Neural cell (in vitro differentiated cells): ENCODE results near the gene GALT. TPM values are rescaled to one million over a fixed set of nuclear protein-coding genes. Genes with fewer than 3 reads are reported as not detected.

ENCODE experiments used
- H2AFZ ChIP-seq: fragments of 200-600, 300-800 bp; sonication (generic), shearing (Covaris generic); 2 replicates; pipeline ENCODE4 v1.6.0; 2014; ENCODE audit warnings: low read depth, mild to moderate bottlenecking, antibody characterized with exemption, low read length, moderate library complexity
- H3F3A ChIP-seq: fragments of 200-600 bp; shearing (Covaris generic); 2 replicates; pipeline ENCODE4 v1.6.1; 2016; ENCODE audit warnings: mild to moderate bottlenecking, moderate library complexity, mixed read lengths, antibody characterized with exemption, low read length; ENCODE audit not compliant: insufficient read depth, poor library complexity, severe bottlenecking
- H3K27ac ChIP-seq: fragments of 200-600, 300-800 bp; sonication (generic), shearing (Covaris generic); 2 replicates; pipeline ENCODE4 v1.5.1; 2014; ENCODE audit warnings: mild to moderate bottlenecking, low read length, moderate library complexity
- H3K27me3 ChIP-seq: fragments of 300-800, 200-600 bp; sonication (generic), shearing (Covaris generic); 2 replicates; pipeline ENCODE4 v1.6.0; 2014; ENCODE audit warnings: mild to moderate bottlenecking, low read depth, low read length, moderate library complexity; ENCODE audit not compliant: insufficient read depth
- H3K36me3 ChIP-seq: fragments of 300-800, 200-600 bp; sonication (generic), shearing (Covaris generic); 2 replicates; pipeline ENCODE4 v1.5.1; 2014; ENCODE audit warnings: mild to moderate bottlenecking, antibody characterized with exemption, low read length, moderate library complexity; ENCODE audit not compliant: insufficient read depth
- H3K4me2 ChIP-seq: fragments of 300-800, 200-600 bp; sonication (generic), shearing (Covaris generic); 2 replicates; pipeline ENCODE4 v1.6.0; 2014; ENCODE audit warnings: mild to moderate bottlenecking, low read length
- H3K4me3 ChIP-seq: fragments of 300-800, 200-600 bp; sonication (generic), shearing (Covaris generic); 2 replicates; pipeline ENCODE4 v1.5.1; 2014; ENCODE audit warnings: mild to moderate bottlenecking, low read length, moderate library complexity
- H3K79me2 ChIP-seq: fragments of 200-600 bp; shearing (Covaris generic); replicated peaks from 2 replicates; pipeline ENCODE4 v1.6.0; 2014; ENCODE audit warnings: mild to moderate bottlenecking, low read length, moderate library complexity; ENCODE audit not compliant: insufficient read depth
- H3K9ac ChIP-seq: fragments of 300-800, 200-600 bp; sonication (generic), shearing (Covaris generic); 2 replicates; pipeline ENCODE4 v1.6.1; 2016; ENCODE audit warnings: mild to moderate bottlenecking, low read length, mixed read lengths
- H3K9me2 ChIP-seq: fragments of 200-600 bp; shearing (Covaris generic); 2 replicates; pipeline ENCODE4 v1.6.1; 2016; ENCODE audit warnings: mild to moderate bottlenecking, low read length, mixed read lengths; ENCODE audit not compliant: insufficient read depth
- H3K9me3 ChIP-seq: fragments of 200-600, 300-800 bp; sonication (generic), shearing (Covaris generic); 2 replicates; pipeline ENCODE4 v1.6.1; 2016; ENCODE audit warnings: mild to moderate bottlenecking, mixed run types, low read length, moderate library complexity, mixed read lengths
- H4K20me1 ChIP-seq: fragments of 200-600 bp; shearing (Covaris generic); 2 replicates; pipeline ENCODE4 v1.6.1; 2016; ENCODE audit warnings: mild to moderate bottlenecking, mixed run types; ENCODE audit not compliant: insufficient read depth
- EP300 ChIP-seq: fragments of 450-650 bp; conservative IDR thresholded peaks from 2 replicates; pipeline ENCODE4 v1.6.1; 2014; ENCODE audit warnings: antibody characterized with exemption, mild to moderate bottlenecking, moderate library complexity; ENCODE audit not compliant: poor library complexity, severe bottlenecking
- EZH2 ChIP-seq: fragments of 200-600, 300-800 bp; shearing (Covaris generic), sonication (generic); IDR thresholded peaks from 2 replicates; pipeline ENCODE4 v1.6.1; 2014; ENCODE audit warnings: antibody characterized with exemption, low read length, borderline replicate concordance, mild to moderate bottlenecking; ENCODE audit not compliant: insufficient read depth, poor library complexity, severe bottlenecking
- MXI1 ChIP-seq: fragments of 450-650 bp; conservative IDR thresholded peaks from 2 replicates; pipeline ENCODE4 v1.6.1; 2014; ENCODE audit warnings: antibody characterized with exemption, mild to moderate bottlenecking; ENCODE audit not compliant: poor library complexity, severe bottlenecking
- POLR2AphosphoS5 ChIP-seq: IDR thresholded peaks from 2 replicates; pipeline ENCODE4 v1.6.1; 2012
- RAD21 ChIP-seq: fragments of 450-650 bp; conservative IDR thresholded peaks from 2 replicates; pipeline ENCODE4 v1.6.1; 2014; ENCODE audit warnings: antibody characterized with exemption, mild to moderate bottlenecking, moderate library complexity
- SMC3 ChIP-seq: fragments of 450-650 bp; conservative IDR thresholded peaks from 2 replicates; pipeline ENCODE4 v1.6.1; 2014; ENCODE audit warnings: antibody characterized with exemption, mild to moderate bottlenecking, moderate library complexity; ENCODE audit not compliant: poor library complexity
- TAF1 ChIP-seq: IDR thresholded peaks from 2 replicates; pipeline ENCODE4 v1.6.1; 2012; ENCODE audit warnings: low read depth
- polyA plus RNA-seq: library from polyadenylated mRNA; depleted of rRNA; stranded (reverse); fragments of >200 nt; gene quantifications from 2 replicates; pipeline ENCODE4 v1.2.3, GENCODE V29; 2014
- TF ChIP-seq, protein P1 (sequence below): IDR thresholded peaks from 2 replicates; pipeline ENCODE4 v1.6.1; 2012; ENCODE audit warnings: borderline replicate concordance
- TF ChIP-seq, protein P2 (sequence below): fragments of 450-650 bp; IDR thresholded peaks from 2 replicates; pipeline ENCODE4 v1.5.1; 2014; ENCODE audit warnings: antibody characterized with exemption, mild to moderate bottlenecking, moderate library complexity; ENCODE audit not compliant: poor library complexity, severe bottlenecking

Gene GALT
- polyA plus RNA-seq, 1 donor from 2014 or later, result 116 TPM

DNA sequence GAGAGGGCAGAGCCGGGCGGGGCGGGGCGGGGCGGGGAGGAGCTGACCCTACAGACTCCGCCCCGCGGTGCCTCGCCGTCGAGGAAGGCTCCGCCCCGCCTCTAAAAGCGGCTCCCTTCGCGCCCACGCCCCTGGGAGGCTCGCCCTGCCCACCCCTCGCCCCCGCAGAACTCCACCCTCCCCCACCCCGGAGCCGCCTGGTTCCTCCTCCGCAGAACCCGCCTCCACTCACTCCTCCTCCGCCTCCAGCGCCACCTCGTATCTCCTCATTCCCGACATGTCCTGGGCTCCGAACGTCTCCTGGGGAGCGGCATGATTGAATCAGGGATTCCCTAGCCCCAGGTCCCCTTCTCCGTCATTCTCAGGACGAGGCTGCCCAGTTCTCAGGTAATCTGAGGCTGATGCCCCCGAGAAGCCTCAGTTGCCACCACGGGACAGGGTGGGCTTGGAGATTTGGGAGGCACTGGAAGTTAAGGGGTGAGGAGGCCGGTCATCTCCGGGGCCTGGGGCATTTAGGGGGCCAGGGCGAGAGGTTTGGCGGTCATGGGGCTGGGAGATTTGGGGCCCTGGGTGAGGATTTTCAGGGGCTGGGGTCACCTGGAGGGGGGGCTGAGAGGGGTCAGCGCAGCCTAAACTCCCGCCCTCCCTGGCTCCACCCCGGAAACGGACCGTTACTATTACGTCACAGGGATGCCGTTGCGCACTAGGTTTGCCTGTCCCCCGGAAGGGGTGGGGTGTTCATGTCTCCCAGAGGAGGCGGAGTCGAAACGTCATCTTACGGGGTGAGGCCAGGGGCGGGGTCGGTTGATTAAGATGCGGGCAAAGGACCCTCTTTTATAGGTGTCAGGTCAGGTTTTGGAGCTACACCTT, 19.1 kb downstream of the GALT start:
- peak overlapping the region; percentile 94 for H2AFZ ChIP-seq
- H4K20me1 ChIP-seq, result no peaks in the 10 kb centered on the region
- no peaks in the 10 kb centered on the region for H3K27me3 ChIP-seq
- no peaks in the 10 kb centered on the region for H3F3A ChIP-seq
- H3K4me3 ChIP-seq, result peak overlapping the region; percentile 92
- no peaks in the 10 kb centered on the region for H3K79me2 ChIP-seq
- peak overlapping the region; percentile 94 for H3K9ac ChIP-seq
- H3K36me3 ChIP-seq, result no peaks in the 10 kb centered on the region
- no peaks in the 10 kb centered on the region for H3K9me2 ChIP-seq
- TF ChIP-seq EZH2, result no peak
- no peak for TF ChIP-seq TAF1
- TF ChIP-seq, protein P1, sequence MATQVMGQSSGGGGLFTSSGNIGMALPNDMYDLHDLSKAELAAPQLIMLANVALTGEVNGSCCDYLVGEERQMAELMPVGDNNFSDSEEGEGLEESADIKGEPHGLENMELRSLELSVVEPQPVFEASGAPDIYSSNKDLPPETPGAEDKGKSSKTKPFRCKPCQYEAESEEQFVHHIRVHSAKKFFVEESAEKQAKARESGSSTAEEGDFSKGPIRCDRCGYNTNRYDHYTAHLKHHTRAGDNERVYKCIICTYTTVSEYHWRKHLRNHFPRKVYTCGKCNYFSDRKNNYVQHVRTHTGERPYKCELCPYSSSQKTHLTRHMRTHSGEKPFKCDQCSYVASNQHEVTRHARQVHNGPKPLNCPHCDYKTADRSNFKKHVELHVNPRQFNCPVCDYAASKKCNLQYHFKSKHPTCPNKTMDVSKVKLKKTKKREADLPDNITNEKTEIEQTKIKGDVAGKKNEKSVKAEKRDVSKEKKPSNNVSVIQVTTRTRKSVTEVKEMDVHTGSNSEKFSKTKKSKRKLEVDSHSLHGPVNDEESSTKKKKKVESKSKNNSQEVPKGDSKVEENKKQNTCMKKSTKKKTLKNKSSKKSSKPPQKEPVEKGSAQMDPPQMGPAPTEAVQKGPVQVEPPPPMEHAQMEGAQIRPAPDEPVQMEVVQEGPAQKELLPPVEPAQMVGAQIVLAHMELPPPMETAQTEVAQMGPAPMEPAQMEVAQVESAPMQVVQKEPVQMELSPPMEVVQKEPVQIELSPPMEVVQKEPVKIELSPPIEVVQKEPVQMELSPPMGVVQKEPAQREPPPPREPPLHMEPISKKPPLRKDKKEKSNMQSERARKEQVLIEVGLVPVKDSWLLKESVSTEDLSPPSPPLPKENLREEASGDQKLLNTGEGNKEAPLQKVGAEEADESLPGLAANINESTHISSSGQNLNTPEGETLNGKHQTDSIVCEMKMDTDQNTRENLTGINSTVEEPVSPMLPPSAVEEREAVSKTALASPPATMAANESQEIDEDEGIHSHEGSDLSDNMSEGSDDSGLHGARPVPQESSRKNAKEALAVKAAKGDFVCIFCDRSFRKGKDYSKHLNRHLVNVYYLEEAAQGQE, result peak; percentile 61
- TF ChIP-seq RAD21, result no peak
- peak; percentile 11 for TF ChIP-seq SMC3
- TF ChIP-seq POLR2AphosphoS5, result peak; percentile 82
- TF ChIP-seq EP300, result peak; percentile 35
- TF ChIP-seq MXI1, result peak; percentile 46
- TF ChIP-seq, protein P2, sequence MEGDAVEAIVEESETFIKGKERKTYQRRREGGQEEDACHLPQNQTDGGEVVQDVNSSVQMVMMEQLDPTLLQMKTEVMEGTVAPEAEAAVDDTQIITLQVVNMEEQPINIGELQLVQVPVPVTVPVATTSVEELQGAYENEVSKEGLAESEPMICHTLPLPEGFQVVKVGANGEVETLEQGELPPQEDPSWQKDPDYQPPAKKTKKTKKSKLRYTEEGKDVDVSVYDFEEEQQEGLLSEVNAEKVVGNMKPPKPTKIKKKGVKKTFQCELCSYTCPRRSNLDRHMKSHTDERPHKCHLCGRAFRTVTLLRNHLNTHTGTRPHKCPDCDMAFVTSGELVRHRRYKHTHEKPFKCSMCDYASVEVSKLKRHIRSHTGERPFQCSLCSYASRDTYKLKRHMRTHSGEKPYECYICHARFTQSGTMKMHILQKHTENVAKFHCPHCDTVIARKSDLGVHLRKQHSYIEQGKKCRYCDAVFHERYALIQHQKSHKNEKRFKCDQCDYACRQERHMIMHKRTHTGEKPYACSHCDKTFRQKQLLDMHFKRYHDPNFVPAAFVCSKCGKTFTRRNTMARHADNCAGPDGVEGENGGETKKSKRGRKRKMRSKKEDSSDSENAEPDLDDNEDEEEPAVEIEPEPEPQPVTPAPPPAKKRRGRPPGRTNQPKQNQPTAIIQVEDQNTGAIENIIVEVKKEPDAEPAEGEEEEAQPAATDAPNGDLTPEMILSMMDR, result no peak
- H3K9me3 ChIP-seq, result no peaks in the 10 kb centered on the region
- peak overlapping the region; percentile 83 for H3K27ac ChIP-seq
- peak overlapping the region; percentile 40 for H3K4me2 ChIP-seq

DNA sequence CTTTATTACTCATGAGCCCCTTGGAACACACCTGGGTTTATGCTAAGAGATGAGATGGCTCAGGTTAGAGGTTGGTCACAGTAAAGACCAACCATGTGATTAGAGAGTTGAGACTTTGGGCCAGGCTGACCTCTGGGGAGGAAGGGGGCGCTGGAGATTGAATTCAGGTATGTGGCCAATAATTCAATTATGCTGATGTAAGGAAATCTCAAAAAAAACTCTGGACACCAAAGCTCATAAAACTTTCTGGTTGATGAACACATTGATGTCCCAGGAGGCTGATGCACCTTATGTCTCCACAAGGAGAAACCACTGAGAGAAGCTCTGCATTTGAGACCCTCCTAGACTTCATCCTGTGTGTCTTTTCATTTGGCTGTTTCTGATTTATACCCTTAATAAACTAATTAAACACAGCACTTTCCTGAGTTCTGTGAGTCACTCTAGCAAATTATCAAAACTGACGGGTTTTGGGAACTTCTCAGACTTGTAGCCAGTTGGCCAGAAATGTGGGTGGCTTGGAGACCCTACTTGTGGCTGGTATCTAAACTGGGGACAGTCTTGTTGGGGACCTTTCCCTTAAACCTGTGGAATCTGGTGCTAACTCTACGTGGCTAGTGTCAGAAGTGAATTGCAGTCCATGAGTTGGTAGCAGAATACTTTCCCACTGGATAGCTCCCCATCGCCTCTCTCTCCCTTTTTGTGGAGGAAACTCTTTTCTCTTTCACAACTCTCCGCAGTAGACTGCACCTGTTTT, 23.5 kb downstream of the GALT start:
- Histone ChIP-seq H3K9me2 (no peaks in the 10 kb centered on the region), H2AFZ (no peak overlapping the region)

More for the DNA sequence above, 23.5 kb downstream of the GALT start:
- Histone ChIP-seq H3K79me2 (no peaks in the 10 kb centered on the region), H3K27me3 (no peaks in the 10 kb centered on the region), H3K4me3 (no peak overlapping the region), H3K27ac (no peak overlapping the region), H3F3A (no peaks in the 10 kb centered on the region), H3K4me2 (no peak overlapping the region), H3K36me3 (no peaks in the 10 kb centered on the region), H3K9me3 (no peaks in the 10 kb centered on the region), H4K20me1 (no peaks in the 10 kb centered on the region), H3K9ac (no peak overlapping the region)
- TF ChIP-seq, protein P2, result no peak
- TF ChIP-seq MXI1, result no peak
- TF ChIP-seq, protein P1, result no peak
- no peak for TF ChIP-seq POLR2AphosphoS5
- no peak for TF ChIP-seq TAF1
- TF ChIP-seq EP300, result no peak
- no peak for TF ChIP-seq RAD21
- no peak for TF ChIP-seq EZH2
- no peak for TF ChIP-seq SMC3
